ENCODE measurements around the gene CNIH3.

The CNIH3 gene

DNA sequence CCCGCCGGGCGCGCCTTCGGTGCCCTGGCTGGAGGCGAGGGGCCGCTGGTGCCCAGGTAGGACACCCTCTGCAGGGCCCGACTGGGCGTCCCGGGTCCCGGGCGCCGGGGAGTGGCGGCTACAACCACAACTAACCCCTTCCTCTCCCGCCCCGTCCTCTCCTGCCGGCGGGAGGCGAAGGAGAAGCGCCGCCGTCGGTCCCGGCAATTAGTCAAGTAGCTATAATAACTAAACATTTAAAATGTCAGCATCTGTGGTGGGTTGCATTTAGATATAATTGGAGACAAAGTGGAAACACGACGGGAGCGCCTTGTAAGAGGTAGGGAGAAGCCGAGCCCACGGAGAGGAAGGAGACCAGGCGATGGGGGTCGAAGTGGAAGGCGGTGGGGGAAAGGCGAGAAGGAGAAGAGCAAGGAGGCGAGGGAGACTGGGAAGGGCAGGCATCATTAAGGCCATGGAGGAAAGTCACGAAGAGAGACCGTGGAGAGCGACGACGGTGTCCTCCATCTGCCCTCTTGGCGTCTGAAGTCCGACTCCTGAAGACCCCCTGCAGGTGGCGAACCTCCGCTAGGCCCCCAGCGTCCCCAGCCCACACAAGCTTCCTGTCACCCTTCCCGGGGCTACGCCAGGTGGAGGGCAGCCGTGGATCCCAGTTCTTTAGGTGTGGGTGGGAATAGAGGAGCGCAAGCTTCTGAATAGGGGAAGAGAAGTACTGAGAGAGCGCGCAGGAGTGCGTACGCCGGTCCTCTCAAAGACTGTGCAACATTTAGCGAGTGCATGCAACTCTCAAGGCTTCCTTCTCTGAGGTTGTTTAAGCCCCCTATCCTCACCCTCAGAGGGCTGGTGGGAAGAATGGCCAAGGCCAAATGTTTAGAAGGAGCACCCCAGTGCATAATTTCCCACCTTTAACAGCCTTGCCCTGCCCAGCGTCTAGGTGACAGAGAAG, 1.6 kb downstream of the CNIH3 start:
- Histone ChIP-seq H3K4me3 (ENCODE audit: low read depth, low read length) (peak overlapping the region; percentile 80), H3K4me1 (ENCODE audit: control insufficient read depth, insufficient read depth, low read length) (peaks cover 10% of the 10 kb centered on the region), H3K36me3 (ENCODE audit: control insufficient read depth, insufficient read depth, low read length) (no peaks in the 10 kb centered on the region), H3K27me3 (ENCODE audit: control insufficient read depth, insufficient read depth, low read length) (peaks cover 65% of the 10 kb centered on the region), H3K9ac (ENCODE audit: low read depth, low read length) (no peak overlapping the region), H3K9me3 (ENCODE audit: control insufficient read depth, insufficient read depth, low read length) (no peaks in the 10 kb centered on the region)

- no peak overlapping the region for H3K4me3 ChIP-seq (ENCODE audit: low read depth, low read length)
- no peaks in the 10 kb centered on the region for H3K9me3 ChIP-seq (ENCODE audit: control insufficient read depth, insufficient read depth, low read length)
- H3K27me3 ChIP-seq (ENCODE audit: control insufficient read depth, insufficient read depth, low read length) = peaks cover 56% of the 10 kb centered on the region
- peaks cover 10% of the 10 kb centered on the region for H3K4me1 ChIP-seq (ENCODE audit: control insufficient read depth, insufficient read depth, low read length)
- H3K9ac ChIP-seq (ENCODE audit: low read depth, low read length) = no peak overlapping the region
- H3K36me3 ChIP-seq (ENCODE audit: control insufficient read depth, insufficient read depth, low read length) = no peaks in the 10 kb centered on the region
These were observed 3.1 kb downstream of the CNIH3 start for GRCh38 chr1:224619209-224619608.

DNA sequence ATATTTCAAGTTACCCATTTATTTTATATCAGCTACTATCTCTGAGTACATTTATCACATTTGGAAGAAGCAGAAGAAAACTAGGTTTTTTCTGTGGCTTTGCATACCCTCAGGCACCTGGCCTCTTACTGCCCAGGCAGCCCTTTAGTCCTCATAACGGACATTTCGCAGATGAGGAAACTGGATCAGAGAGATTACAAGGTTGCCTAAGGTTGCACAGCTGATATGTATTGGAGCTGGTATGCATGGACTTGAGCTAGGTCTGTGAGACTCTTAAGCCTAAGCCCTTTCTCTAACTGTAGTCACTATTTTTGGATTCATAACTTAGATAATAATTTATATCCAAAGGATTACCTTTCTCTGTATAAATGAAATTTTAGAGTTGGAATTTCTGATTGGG, 4.0 kb downstream of the CNIH3 start:
- H3K27me3 ChIP-seq (ENCODE audit: control insufficient read depth, insufficient read depth, low read length) = peaks cover 48% of the 10 kb centered on the region
- H3K9me3 ChIP-seq (ENCODE audit: control insufficient read depth, insufficient read depth, low read length) = no peaks in the 10 kb centered on the region
- H3K4me3 ChIP-seq (ENCODE audit: low read depth, low read length) = no peak overlapping the region
- H3K9ac ChIP-seq (ENCODE audit: low read depth, low read length) = no peak overlapping the region
- H3K4me1 ChIP-seq (ENCODE audit: control insufficient read depth, insufficient read depth, low read length) = peaks cover 10% of the 10 kb centered on the region
- no peaks in the 10 kb centered on the region for H3K36me3 ChIP-seq (ENCODE audit: control insufficient read depth, insufficient read depth, low read length)

DNA sequence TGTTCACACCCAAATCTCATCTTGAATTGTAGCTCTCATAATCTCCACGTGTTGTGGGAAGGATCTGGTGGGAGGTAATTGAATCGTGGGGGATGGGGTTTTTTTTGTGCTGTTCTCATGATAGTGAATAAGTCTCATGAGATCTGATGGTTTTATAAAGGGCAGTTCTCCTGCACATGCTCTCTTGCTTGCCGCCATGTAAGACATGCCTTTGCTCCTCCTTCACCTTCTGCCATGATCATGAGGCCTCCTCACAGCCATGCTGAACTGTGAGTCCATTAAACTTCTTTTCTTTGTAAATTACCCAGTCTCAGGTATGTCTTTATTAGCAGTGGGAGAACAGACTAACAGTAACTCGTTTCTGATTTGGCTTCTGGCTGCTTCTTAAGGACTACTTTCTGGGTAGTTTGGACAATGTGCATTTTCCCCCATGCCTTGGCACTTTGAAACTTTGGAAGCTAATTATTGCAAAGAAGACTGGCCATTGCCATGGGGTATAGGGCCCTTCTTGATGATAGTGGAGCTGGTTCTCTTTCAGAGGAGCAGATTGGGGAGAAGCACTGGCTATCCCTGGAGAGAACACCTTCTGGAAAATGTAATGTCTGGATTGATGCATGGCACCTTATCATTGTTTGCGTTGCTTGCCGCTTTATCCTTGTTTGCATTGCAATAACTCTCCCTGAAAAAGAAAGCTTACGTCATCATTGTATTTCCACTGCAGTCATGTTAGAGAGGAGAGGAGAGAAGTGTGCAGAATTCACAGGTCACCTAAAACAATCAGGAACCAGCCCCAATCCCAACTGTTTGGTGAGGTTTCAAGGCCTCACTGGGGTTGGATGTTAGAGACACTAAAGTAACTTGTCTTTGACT, 5.9 kb downstream of the CNIH3 start:
- peaks cover 6% of the 10 kb centered on the region for H3K4me1 ChIP-seq (ENCODE audit: control insufficient read depth, insufficient read depth, low read length)
- H3K36me3 ChIP-seq (ENCODE audit: control insufficient read depth, insufficient read depth, low read length) = no peaks in the 10 kb centered on the region
- H3K4me3 ChIP-seq (ENCODE audit: low read depth, low read length) = no peak overlapping the region
- H3K9ac ChIP-seq (ENCODE audit: low read depth, low read length) = no peak overlapping the region
- peaks cover 31% of the 10 kb centered on the region for H3K27me3 ChIP-seq (ENCODE audit: control insufficient read depth, insufficient read depth, low read length)
- H3K9me3 ChIP-seq (ENCODE audit: control insufficient read depth, insufficient read depth, low read length) = no peaks in the 10 kb centered on the region

DNA sequence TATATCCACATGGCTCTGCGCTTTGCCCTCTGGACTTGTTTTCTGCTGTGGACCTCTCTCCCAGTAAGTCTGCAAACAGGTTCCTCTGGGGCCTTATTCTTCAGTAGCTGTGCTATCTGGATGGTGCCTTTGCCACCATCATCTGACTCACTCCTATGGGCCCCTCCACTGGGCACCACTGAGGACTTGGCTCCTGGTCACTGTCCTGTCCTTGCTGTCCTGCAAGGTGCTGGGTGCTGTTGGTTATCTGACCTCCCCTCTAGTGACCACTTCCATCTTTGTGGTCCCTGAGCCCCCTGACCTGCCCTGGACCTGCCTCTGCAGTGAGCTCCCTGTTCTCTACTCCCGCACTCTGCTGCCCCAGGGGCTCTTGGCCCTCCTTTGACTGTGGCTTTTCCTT, 6.7 kb downstream of the CNIH3 start:
- Histone ChIP-seq H3K9me3 (ENCODE audit: control insufficient read depth, insufficient read depth, low read length) (no peaks in the 10 kb centered on the region), H3K27me3 (ENCODE audit: control insufficient read depth, insufficient read depth, low read length) (peaks cover 23% of the 10 kb centered on the region), H3K36me3 (ENCODE audit: control insufficient read depth, insufficient read depth, low read length) (no peaks in the 10 kb centered on the region), H3K4me3 (ENCODE audit: low read depth, low read length) (no peak overlapping the region), H3K4me1 (ENCODE audit: control insufficient read depth, insufficient read depth, low read length) (peaks cover 6% of the 10 kb centered on the region), H3K9ac (ENCODE audit: low read depth, low read length) (no peak overlapping the region)

DNA sequence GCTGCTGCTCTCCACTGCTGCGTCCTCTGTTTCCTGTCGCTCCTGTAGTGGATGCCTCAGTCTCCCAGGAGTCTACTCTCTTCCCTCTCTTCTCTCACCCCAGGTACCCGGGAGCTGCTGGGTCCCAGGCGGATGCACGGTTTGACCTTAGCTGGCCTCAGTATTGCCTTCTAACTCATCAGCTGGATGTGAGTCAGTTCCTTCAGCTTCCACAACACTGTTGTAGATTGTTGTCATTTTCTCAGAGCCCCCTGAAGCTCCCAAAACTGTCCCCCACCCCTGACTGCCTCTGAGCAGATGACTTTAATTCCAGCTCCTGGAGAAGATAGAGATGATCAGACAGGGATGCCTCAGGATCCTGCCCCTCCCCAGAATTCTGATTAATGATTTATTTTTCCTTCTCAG, 7.2 kb downstream of the CNIH3 start:
- H3K4me3 ChIP-seq (ENCODE audit: low read depth, low read length) = no peak overlapping the region
- peaks cover 19% of the 10 kb centered on the region for H3K27me3 ChIP-seq (ENCODE audit: control insufficient read depth, insufficient read depth, low read length)
- no peaks in the 10 kb centered on the region for H3K9me3 ChIP-seq (ENCODE audit: control insufficient read depth, insufficient read depth, low read length)
- no peaks in the 10 kb centered on the region for H3K36me3 ChIP-seq (ENCODE audit: control insufficient read depth, insufficient read depth, low read length)
- no peak overlapping the region for H3K9ac ChIP-seq (ENCODE audit: low read depth, low read length)
- peaks cover 2% of the 10 kb centered on the region for H3K4me1 ChIP-seq (ENCODE audit: control insufficient read depth, insufficient read depth, low read length)

DNA sequence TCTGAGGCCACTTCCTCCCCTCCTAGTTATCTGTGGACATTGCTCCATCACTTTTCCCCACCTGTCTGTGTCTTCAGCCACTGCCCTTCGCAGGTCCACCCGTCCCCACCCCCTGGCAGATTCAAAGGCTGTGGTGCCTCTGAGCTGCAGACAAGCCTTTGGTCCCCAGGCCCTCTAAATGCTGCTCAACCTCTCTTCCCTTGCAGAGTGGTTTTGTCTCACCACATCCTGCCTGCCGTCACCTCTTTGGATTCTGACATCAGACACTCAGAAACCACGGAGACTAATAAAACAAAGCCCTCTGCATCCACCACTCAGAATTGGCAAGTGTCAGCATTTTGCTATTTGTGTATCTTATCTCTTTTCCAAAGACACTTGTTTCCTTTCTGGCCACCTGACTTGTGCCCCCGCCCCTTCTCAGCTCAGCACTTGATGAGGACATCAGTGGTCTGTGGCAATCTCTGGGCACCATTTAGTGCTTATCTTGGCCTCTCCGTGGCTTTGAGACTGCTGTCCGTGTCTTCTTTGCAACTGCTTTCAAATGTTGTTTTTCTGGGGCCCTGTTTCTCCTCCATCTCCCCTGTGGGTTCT, 7.7 kb downstream of the CNIH3 start:
- Histone ChIP-seq H3K9ac (ENCODE audit: low read depth, low read length) (no peak overlapping the region), H3K4me1 (ENCODE audit: control insufficient read depth, insufficient read depth, low read length) (no peaks in the 10 kb centered on the region), H3K4me3 (ENCODE audit: low read depth, low read length) (no peak overlapping the region), H3K27me3 (ENCODE audit: control insufficient read depth, insufficient read depth, low read length) (peaks cover 13% of the 10 kb centered on the region), H3K9me3 (ENCODE audit: control insufficient read depth, insufficient read depth, low read length) (no peaks in the 10 kb centered on the region), H3K36me3 (ENCODE audit: control insufficient read depth, insufficient read depth, low read length) (no peaks in the 10 kb centered on the region)

- no peaks in the 10 kb centered on the region for H3K9me3 ChIP-seq (ENCODE audit: control insufficient read depth, insufficient read depth, low read length)
- no peak overlapping the region for H3K4me3 ChIP-seq (ENCODE audit: low read depth, low read length)
- H3K36me3 ChIP-seq (ENCODE audit: control insufficient read depth, insufficient read depth, low read length) = no peaks in the 10 kb centered on the region
- H3K9ac ChIP-seq (ENCODE audit: low read depth, low read length) = no peak overlapping the region
- no peaks in the 10 kb centered on the region for H3K4me1 ChIP-seq (ENCODE audit: control insufficient read depth, insufficient read depth, low read length)
- peaks cover 7% of the 10 kb centered on the region for H3K27me3 ChIP-seq (ENCODE audit: control insufficient read depth, insufficient read depth, low read length)
These were observed 8.3 kb downstream of the CNIH3 start for GRCh38 chr1:224624432-224624831.

DNA sequence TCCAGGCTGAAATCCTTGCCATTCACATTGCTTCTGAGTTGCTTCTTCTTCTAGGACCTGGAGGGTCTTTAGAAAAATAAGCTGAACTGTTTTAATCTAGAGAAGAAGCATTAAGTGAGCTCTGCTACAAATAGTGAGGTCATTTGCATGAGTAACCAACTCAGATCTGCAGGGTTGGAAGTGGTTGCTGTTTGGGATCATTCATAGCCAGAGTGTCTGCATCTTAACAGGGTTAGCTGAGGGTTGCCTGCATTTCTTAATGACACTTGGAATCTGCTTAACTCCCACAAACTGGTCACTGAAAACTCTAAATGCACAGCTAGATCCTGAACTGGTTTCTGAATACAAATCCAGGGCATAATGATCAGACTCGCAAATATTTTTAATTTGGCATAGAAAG, 9.9 kb downstream of the CNIH3 start:
- Histone ChIP-seq H3K4me3 (ENCODE audit: low read depth, low read length) (no peak overlapping the region), H3K27me3 (ENCODE audit: control insufficient read depth, insufficient read depth, low read length) (no peaks in the 10 kb centered on the region), H3K9me3 (ENCODE audit: control insufficient read depth, insufficient read depth, low read length) (no peaks in the 10 kb centered on the region), H3K4me1 (ENCODE audit: control insufficient read depth, insufficient read depth, low read length) (no peaks in the 10 kb centered on the region), H3K9ac (ENCODE audit: low read depth, low read length) (no peak overlapping the region), H3K36me3 (ENCODE audit: control insufficient read depth, insufficient read depth, low read length) (no peaks in the 10 kb centered on the region)

GRCh38 chr1:224629965-224630364, 13.8 kb downstream of the CNIH3 start:
- Histone ChIP-seq H3K9me3 (ENCODE audit: control insufficient read depth, insufficient read depth, low read length) (no peaks in the 10 kb centered on the region), H3K4me3 (ENCODE audit: low read depth, low read length) (no peak overlapping the region), H3K4me1 (ENCODE audit: control insufficient read depth, insufficient read depth, low read length) (no peaks in the 10 kb centered on the region), H3K27me3 (ENCODE audit: control insufficient read depth, insufficient read depth, low read length) (no peaks in the 10 kb centered on the region), H3K9ac (ENCODE audit: low read depth, low read length) (no peak overlapping the region), H3K36me3 (ENCODE audit: control insufficient read depth, insufficient read depth, low read length) (no peaks in the 10 kb centered on the region)

GRCh38 chr1:224631462-224632115, 15.5 kb downstream of the CNIH3 start:
- Histone ChIP-seq H3K4me3 (ENCODE audit: low read depth, low read length) (no peak overlapping the region), H3K9ac (ENCODE audit: low read depth, low read length) (no peak overlapping the region), H3K4me1 (ENCODE audit: control insufficient read depth, insufficient read depth, low read length) (no peaks in the 10 kb centered on the region), H3K27me3 (ENCODE audit: control insufficient read depth, insufficient read depth, low read length) (no peaks in the 10 kb centered on the region), H3K9me3 (ENCODE audit: control insufficient read depth, insufficient read depth, low read length) (no peaks in the 10 kb centered on the region), H3K36me3 (ENCODE audit: control insufficient read depth, insufficient read depth, low read length) (no peaks in the 10 kb centered on the region)

All from iPS-15b (cell line).